Measurements from ENCODE around the gene SLC39A11.

DNA sequence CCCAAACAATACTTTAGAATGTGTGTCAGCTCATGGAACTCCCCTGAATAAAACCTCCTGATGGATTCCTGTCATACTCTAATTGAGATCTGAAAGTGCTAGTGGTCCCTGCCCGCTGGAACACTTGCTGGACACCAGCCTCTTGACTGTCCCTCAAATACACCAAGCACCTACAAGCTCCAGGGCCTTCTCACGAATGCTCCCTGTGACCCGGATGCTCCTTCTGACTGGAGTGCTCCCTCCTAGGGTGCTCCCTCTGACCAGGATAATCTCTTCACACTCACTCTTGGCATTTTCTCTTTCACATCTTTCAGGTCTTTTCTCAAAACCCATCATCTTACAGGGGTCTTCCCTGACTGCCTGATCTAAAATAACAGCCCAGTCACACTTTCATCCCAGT, 205.9 kb downstream of the SLC39A11 start:
- no peak for TF ChIP-seq CTCF (IDR thresholded peaks at IDR 0.05; ENCODE audit: low read length)
- TF ChIP-seq EZH2 (optimal IDR thresholded peaks at IDR 0.05; ENCODE audit: low read depth, low read length) = no peak
- no peak for TF ChIP-seq EZH2phosphoT487 (IDR thresholded peaks at IDR 0.05; ENCODE audit: low read length)

All from MM.1S (cell line).